Activated naive CD4-positive, alpha-beta T cell treated with anti-CD3 and anti-CD28 coated beads, Interleukin-2, amount 50 U/mL, for 16 hours (primary cell): ENCODE data around the gene ASXL1.
"Not testable (repeated sequence)": the region's sequence is repeated elsewhere in the genome, so short reads cannot be mapped to it uniquely, and the experiment has no call there.

Source experiments
- DNase-seq: peaks from one replicate; pipeline ENCODE4 v3.0.0-alpha.2; 2020

The ASXL1 gene

GRCh38 chr20:32357869-32358631 is at the start of gene ASXL1:
ASXL1 (plus strand) TSS chr20:32358331; CDS start chr20:32358776, 445 bp downstream.
- DNase-seq: peak; percentile 95

DNA sequence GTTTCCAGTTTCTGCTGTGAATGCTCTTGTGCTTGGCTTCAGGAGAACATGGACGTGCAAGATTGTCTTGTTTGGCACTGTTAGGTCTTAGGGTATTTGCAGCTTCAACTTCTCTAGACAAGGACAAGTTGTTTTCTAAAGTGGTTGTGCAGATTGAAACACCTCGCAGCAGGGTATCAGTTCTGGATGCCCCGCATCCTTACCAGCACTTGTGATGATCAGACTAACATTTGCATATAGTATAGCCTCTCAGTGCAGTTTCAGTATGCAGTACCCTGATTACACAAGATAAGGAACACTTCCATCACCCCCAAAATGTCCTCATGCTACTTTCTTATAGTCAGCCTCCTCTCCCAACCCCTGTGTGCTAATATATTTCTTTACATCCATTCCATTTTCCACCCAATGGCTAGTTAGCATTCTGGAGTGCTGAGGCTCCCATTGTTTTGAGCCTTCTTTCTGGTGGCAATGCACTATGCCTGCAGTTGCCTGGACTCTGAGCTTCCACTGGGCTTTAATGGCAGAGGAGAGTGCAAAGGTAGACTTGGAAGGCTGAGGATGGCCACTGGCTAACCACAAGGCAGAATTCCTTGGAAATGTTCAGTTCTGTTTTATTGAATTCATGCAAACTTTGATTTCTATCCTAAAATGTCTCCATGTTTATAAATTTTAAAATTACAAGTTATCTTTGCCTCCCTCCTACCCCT is 45.3 kb upstream of the ASXL1 start:
- no peak for DNase-seq

DNA sequence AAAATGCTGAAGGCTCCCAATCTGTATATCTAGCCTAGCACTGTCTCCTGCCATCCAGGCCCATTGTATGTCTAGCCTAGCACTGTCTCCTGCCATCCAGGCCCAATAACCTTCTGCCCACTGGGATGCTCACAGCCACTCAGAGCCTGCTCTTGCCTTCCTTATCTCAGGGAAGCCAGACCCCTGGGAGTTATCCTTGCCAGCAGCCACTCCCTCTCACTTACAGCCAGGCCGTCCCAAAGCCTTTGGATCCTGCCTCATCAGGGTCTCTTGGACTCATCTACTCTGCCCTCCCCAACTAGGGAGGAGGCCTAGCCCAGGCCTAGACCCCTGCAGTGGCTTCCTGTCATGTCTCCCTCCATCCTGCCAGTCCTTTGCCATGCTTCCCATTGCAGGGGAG is 43.4 kb upstream of the ASXL1 start:
- no peak for DNase-seq

DNA sequence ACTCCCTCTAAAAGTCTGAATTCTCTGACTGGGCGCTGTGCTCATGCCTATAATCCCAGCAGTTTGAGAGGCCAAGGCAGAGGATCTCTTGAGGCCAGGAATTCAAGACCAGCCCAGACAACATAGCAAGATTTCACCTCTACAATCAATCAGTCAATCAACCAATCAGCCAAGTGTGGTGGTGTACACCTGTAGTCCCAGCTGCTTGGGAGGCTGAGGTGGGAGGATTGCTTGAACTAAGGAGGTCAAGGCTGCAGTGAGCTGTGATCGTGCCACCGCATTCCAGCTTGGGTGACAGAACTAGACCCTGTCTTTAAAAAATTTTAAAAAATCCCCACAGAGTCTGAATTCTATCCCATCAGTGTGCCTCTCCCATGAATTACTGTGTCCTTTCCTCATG is 42.7 kb upstream of the ASXL1 start:
- DNase-seq: no peak

GRCh38 chr20:32315891-32316290 is 42.2 kb upstream of the ASXL1 start:
- DNase-seq: no peak

GRCh38 chr20:32316667-32317066 is 41.5 kb upstream of the ASXL1 start:
- DNase-seq: no peak

- DNase-seq: no peak
These were observed 39.0 kb upstream of the ASXL1 start for GRCh38 chr20:32319100-32319499.

- no peak for DNase-seq
These were observed 37.8 kb upstream of the ASXL1 start for GRCh38 chr20:32320305-32320704.

DNA sequence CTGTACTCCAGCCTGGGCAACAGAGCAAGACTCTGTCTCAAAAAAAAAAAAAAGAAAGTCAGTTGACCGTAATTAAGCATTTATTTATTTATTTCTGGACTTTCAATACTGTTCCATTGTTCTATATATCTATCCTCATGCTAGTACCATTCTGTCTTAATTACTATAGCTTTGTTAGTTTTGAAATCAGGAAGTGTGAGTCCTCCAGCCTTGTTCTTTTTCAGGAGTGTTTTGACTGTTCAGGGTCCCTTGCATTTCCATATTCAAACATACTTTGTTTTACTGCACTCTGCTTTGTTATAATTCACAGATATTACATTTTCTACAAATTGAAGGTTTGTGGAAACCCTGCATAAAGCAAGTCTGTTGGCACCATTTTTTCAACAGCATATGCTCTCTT is 36.7 kb upstream of the ASXL1 start:
- DNase-seq: no peak

GRCh38 chr20:32322260-32322659 is 35.9 kb upstream of the ASXL1 start:
- DNase-seq: not testable (repeated sequence)

GRCh38 chr20:32323761-32324160 is 34.4 kb upstream of the ASXL1 start:
- DNase-seq: not testable (repeated sequence)

- DNase-seq: no peak
These were observed 32.2 kb upstream of the ASXL1 start for GRCh38 chr20:32325706-32326503.

- no peak for DNase-seq
These were observed 31.7 kb upstream of the ASXL1 start for GRCh38 chr20:32326504-32326845.

DNA sequence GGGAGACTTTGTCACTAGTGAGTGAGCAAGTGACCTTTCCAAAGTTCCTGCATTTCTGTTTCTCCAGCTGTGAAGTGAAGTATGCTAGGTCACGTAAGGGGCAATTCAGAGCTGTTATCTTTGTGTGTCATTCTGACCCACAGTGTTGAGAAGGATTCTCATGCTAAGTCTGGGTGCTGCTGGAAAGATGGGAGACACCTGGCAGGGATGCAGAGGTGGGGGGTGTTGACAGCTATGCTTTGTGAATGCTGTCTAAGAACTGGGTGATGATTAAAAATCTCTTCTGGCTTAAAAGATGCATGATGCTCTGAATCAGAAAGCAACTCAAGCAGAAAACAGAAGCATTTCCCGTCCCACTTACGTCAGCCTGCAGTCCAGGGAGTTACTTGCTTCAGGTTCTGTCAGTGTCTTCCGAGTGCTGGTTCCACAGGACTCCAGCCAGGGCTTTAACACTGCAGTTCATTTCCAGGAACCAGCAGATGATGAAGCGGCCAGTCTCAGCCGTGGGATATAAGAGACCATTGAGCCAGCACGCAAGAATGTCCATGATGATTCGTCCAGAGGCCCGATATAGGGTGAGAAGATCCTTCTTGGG is 30.9 kb upstream of the ASXL1 start:
- no peak for DNase-seq

GRCh38 chr20:32329817-32330554 is 28.1 kb upstream of the ASXL1 start:
- DNase-seq: no peak

GRCh38 chr20:32330555-32330897 is 27.6 kb upstream of the ASXL1 start:
- no peak for DNase-seq

DNA sequence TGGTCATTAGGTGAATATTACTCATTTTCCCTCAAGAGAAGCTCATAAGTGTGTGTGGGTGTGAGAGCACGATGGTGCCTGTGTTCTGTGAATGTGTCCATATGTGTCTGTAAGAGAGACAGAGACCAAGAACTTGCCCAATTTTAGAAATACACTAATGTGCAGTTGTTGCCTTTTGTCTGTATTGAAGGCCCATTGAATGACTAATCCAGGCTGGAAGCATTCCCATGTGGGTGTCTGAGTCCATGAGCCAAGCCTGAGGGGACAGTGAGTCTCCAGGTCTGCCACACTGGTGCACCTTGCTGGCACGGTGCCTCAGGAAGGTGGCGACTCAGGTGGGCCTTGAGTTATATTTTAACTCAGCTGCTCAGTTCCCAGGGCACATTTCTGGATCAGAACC is 25.5 kb upstream of the ASXL1 start:
- DNase-seq: no peak

GRCh38 chr20:32333181-32333987 is 24.7 kb upstream of the ASXL1 start:
- no peak for DNase-seq

DNA sequence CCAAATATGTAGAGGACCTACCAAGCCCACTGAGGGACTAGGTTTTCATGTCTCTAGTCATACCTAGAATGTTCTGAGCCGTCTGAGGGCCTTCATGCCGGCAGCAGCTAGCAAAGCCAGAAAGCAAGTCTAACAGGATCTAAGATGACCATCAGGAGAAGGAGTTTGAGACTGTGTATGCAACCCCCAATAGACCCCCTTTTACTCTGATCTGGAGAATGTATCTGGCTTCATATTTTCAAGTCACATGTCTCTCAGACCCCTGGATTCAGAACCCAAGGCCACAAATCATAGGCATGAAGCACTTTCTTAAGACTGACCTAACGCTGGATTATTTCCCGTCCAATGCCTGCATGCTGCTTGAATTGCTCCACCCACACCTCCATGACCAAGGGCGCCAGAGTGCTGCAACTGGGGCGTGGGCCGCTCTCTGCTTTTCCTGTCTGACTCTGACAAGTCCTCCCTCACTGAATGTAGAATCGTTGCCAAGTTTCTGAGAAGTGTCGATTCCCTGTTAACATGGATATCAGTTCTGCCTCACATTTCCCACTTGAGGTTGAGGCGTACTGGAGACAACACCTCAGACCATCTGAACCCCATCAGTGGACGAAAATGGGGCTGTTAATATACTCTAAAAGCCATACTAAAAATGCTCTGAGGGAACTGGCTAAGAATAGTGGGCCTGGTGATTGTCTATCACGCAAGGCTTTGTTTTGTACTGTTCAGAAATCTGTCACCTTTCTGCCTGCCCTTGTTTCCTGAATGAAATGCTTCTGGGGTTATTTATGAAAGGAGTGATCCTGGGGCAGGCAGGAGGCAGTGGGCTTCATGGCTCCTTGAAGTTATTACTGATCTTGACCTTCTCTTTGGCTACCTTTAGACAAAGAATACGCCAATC is 23.9 kb upstream of the ASXL1 start:
- no peak for DNase-seq

DNA sequence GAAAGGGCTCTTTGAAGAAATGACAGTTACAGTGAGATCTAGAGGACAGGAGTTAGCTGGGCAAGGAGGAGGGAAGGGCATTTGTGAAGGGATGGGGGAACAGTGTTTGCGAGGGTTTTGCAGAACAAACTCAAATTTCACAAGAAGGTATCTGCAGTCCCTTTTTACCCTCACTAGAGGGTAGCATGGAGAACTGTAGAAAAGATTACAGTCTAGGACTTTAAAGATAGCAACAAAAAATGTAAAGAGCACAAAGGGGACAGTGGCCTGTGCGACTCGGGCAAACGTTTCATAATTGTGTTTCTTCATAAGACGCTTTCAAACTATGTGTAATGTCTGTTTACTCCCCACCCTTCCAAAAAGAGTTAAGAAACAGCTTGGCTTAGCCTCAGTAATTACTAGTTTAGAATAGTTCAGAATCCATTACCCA is 21.2 kb upstream of the ASXL1 start:
- no peak for DNase-seq
